Neuronal stem cell (in vitro differentiated cells): Measurements from ENCODE around the gene GFPT2.
A peak's percentile ranks its signal among the peaks of the same experiment; 100 is the strongest.

Experiments
- DNase-seq: peaks from one replicate; pipeline ENCODE4 v3.0.0-alpha.2; 2013; ENCODE audit warnings: low spot score
- H2AFZ ChIP-seq: one replicate; pipeline ENCODE4 v1.6.1; 2013; ENCODE audit warnings: mild to moderate bottlenecking, low read length, inconsistent platforms
- H2AK5ac ChIP-seq: 2 replicates; pipeline ENCODE4 v1.6.1; 2013; ENCODE audit warnings: low read depth, mild to moderate bottlenecking, inconsistent platforms, low read length, moderate library complexity, mixed read lengths
- H2BK120ac ChIP-seq: 2 replicates; pipeline ENCODE4 v1.6.1; 2013; ENCODE audit warnings: low read depth, mild to moderate bottlenecking, inconsistent platforms, low read length, moderate library complexity, mixed read lengths
- H2BK12ac ChIP-seq: one replicate; pipeline ENCODE4 v1.6.1; 2013; ENCODE audit warnings: low read length, inconsistent platforms
- H2BK15ac ChIP-seq: 2 replicates; pipeline ENCODE4 v1.6.1; 2013; ENCODE audit warnings: mild to moderate bottlenecking, low read length, inconsistent platforms, mixed read lengths
- H2BK5ac ChIP-seq: one replicate; pipeline ENCODE4 v1.6.1; 2013; ENCODE audit warnings: inconsistent platforms, mild to moderate bottlenecking, low read length, moderate library complexity
- H3K14ac ChIP-seq: one replicate; pipeline ENCODE4 v1.6.1; 2013; ENCODE audit warnings: low read length, inconsistent platforms
- H3K18ac ChIP-seq: 2 replicates; pipeline ENCODE4 v1.6.1; 2013; ENCODE audit warnings: low read length, inconsistent platforms
- H3K23ac ChIP-seq: 2 replicates; pipeline ENCODE4 v1.6.1; 2013; ENCODE audit warnings: low read depth, mild to moderate bottlenecking, mixed read lengths, low read length, inconsistent platforms; ENCODE audit not compliant: poor library complexity
- H3K27ac ChIP-seq: replicated peaks from 3 replicates; pipeline ENCODE4 v1.5.1; 2013; ENCODE audit warnings: low read length, inconsistent platforms
- H3K27me3 ChIP-seq, 3 experiments: 2 replicates each; pipeline ENCODE4 v1.6.1; 2013; ENCODE audit warnings: low read length in 3 of 3, mild to moderate bottlenecking in 2 of 3, inconsistent platforms in 1 of 3, low read depth in 1 of 3, mixed read lengths in 1 of 3, moderate library complexity in 1 of 3; ENCODE audit not compliant: control insufficient read depth in 3 of 3, insufficient read depth in 3 of 3
- H3K36me3 ChIP-seq, 2 donors: replicated peaks in 1 of 2; 2 replicates each; pipeline ENCODE4 v1.6.1; 2013; ENCODE audit warnings: low read length in 2 of 2; ENCODE audit not compliant: control insufficient read depth in 2 of 2, insufficient read depth in 2 of 2
- H3K4ac ChIP-seq: 2 replicates; pipeline ENCODE4 v1.6.1; 2013; ENCODE audit warnings: inconsistent platforms, mild to moderate bottlenecking, low read length, moderate library complexity
- H3K4me1 ChIP-seq, 2 donors: 1 replicate in 1 of 2; 2 replicates in 1 of 2; pipeline ENCODE4 v1.6.1; 2013; ENCODE audit warnings: low read length in 2 of 2, low read depth in 1 of 2; ENCODE audit not compliant: control insufficient read depth in 2 of 2, insufficient read depth in 1 of 2
- H3K4me2 ChIP-seq: one replicate; pipeline ENCODE4 v1.6.1; 2013; ENCODE audit warnings: mild to moderate bottlenecking, low read length, inconsistent platforms; ENCODE audit not compliant: insufficient read depth, poor library complexity, severe bottlenecking
- H3K4me3 ChIP-seq, 2 donors: 2 replicates each; pipeline ENCODE4 v1.5.1; 2013; ENCODE audit warnings: low read length in 2 of 2, mild to moderate bottlenecking in 2 of 2, inconsistent platforms in 1 of 2, moderate library complexity in 1 of 2
- H3K79me1 ChIP-seq: one replicate; pipeline ENCODE4 v1.6.1; 2013; ENCODE audit warnings: low read depth, mild to moderate bottlenecking, inconsistent platforms, low read length, moderate library complexity
- H3K9ac ChIP-seq: one replicate; pipeline ENCODE4 v1.6.1; 2013; ENCODE audit warnings: mild to moderate bottlenecking, low read depth, low read length, inconsistent platforms; ENCODE audit not compliant: poor library complexity
- H3K9me3 ChIP-seq, 2 donors: replicated peaks in 1 of 2; 2 replicates each; pipeline versions ENCODE3 to v1.6.1; 2013; ENCODE audit warnings: low read length in 2 of 2, mild to moderate bottlenecking in 2 of 2, inconsistent platforms in 1 of 2, low read depth in 1 of 2, mixed read lengths in 1 of 2, moderate library complexity in 1 of 2; ENCODE audit not compliant: control insufficient read depth in 2 of 2, insufficient read depth in 1 of 2
- H4K8ac ChIP-seq: one replicate; pipeline ENCODE4 v1.6.1; 2013; ENCODE audit warnings: low read depth, mild to moderate bottlenecking, inconsistent platforms, low read length, moderate library complexity
- H4K91ac ChIP-seq: one replicate; pipeline ENCODE4 v1.6.1; 2013; ENCODE audit warnings: low read length, low read depth, mild to moderate bottlenecking, inconsistent platforms; ENCODE audit not compliant: poor library complexity
- WGBS, 2 donors: extraction: QIAGEN DNeasy Blood & Tissue Kit; methylation state at CpG; one replicate each; pipeline ENCODE4 v1.1.7; 2013; ENCODE audit warnings: missing lambda C conversion rate in 2 of 2, mixed read lengths in 1 of 2; ENCODE audit not compliant: insufficient read length in 2 of 2, insufficient replicate concordance in 1 of 2; ENCODE audit errors: extremely low coverage in 2 of 2; 5-methylcytosine and 5-hydroxymethylcytosine counted together

The GFPT2 gene

GRCh38 chr5:180399401-180400215 is 46.5 kb upstream of the GFPT2 start:
- Histone ChIP-seq H3K27me3 (peaks cover 0 to 5% (median 0%) of the 10 kb centered on the region in 3 experiments), H3K14ac (no peak overlapping the region), H3K4me3 (no peak overlapping the region), H3K27ac (no peak overlapping the region), H4K8ac (no peak overlapping the region), H3K4me2 (no peak overlapping the region), H3K23ac (no peak overlapping the region), H3K9ac (no peak overlapping the region), H2BK15ac (no peak overlapping the region), H3K9me3 (peaks cover 0 to 3% of the 10 kb centered on the region in 2 donors), H3K18ac (peak overlapping the region; percentile 55), H3K4ac (no peak overlapping the region), H2BK5ac (no peak overlapping the region), H3K79me1 (no peaks in the 10 kb centered on the region), H3K4me1 (no peaks in the 10 kb centered on the region), H2AFZ (no peak overlapping the region), H3K36me3 (no peaks in the 10 kb centered on the region), H4K91ac (no peak overlapping the region), H2BK120ac (no peak overlapping the region), H2BK12ac (no peak overlapping the region), H2AK5ac (peak overlapping the region; percentile 7)
- no CpG with 5 or more reads among the region's 20 CpGs for WGBS, 2 donors
- DNase-seq = no peak

GRCh38 chr5:180396926-180397325 is 43.8 kb upstream of the GFPT2 start:
- Histone ChIP-seq H3K79me1 (no peaks in the 10 kb centered on the region), H4K91ac (no peak overlapping the region), H2AK5ac (no peak overlapping the region), H2BK5ac (no peak overlapping the region), H2AFZ (no peak overlapping the region), H3K4ac (no peak overlapping the region), H3K4me3 (no peak overlapping the region), H3K27ac (no peak overlapping the region), H3K4me2 (no peak overlapping the region), H3K14ac (no peak overlapping the region), H2BK15ac (no peak overlapping the region), H2BK120ac (no peak overlapping the region), H3K23ac (no peak overlapping the region), H3K18ac (no peak overlapping the region), H2BK12ac (no peak overlapping the region), H4K8ac (no peak overlapping the region), H3K27me3 (peaks cover 0 to 5% (median 0%) of the 10 kb centered on the region in 3 experiments), H3K9me3 (peaks cover 0 to 3% of the 10 kb centered on the region in 2 donors), H3K9ac (no peak overlapping the region), H3K4me1 (no peaks in the 10 kb centered on the region), H3K36me3 (no peaks in the 10 kb centered on the region)
- no peak for DNase-seq
- no CpG with 5 or more reads among the region's 12 CpGs for WGBS, 2 donors

- Histone ChIP-seq H4K91ac (no peak overlapping the region), H3K4me3 (no peak overlapping the region), H2BK120ac (no peak overlapping the region), H2BK15ac (no peak overlapping the region), H3K79me1 (no peaks in the 10 kb centered on the region), H3K4me1 (no peaks in the 10 kb centered on the region), H3K27ac (no peak overlapping the region), H2BK12ac (no peak overlapping the region), H2AK5ac (no peak overlapping the region), H3K4ac (no peak overlapping the region), H3K23ac (no peak overlapping the region), H3K4me2 (no peak overlapping the region), H3K9ac (no peak overlapping the region), H3K9me3 (no peaks in the 10 kb centered on the region), H3K36me3 (no peaks in the 10 kb centered on the region), H3K27me3 (peaks cover 0 to 5% (median 0%) of the 10 kb centered on the region in 3 experiments), H3K14ac (no peak overlapping the region), H4K8ac (no peak overlapping the region), H2BK5ac (no peak overlapping the region), H3K18ac (no peak overlapping the region), H2AFZ (peak overlapping the region; percentile 35)
- no CpG with 5 or more reads among the region's 16 CpGs for WGBS, 2 donors
- DNase-seq = no peak
Measured at GRCh38 chr5:180395540-180396274, 42.6 kb upstream of the GFPT2 start.

- Histone ChIP-seq H2BK5ac (no peak overlapping the region), H3K4me2 (no peak overlapping the region), H3K27me3 (peaks cover 0 to 8% (median 0%) of the 10 kb centered on the region in 3 experiments), H3K9ac (no peak overlapping the region), H3K4me3 (no peak overlapping the region), H3K27ac (no peak overlapping the region), H4K8ac (no peak overlapping the region), H3K4me1 (no peaks in the 10 kb centered on the region), H3K18ac (peak overlapping the region; percentile 71), H3K9me3 (no peaks in the 10 kb centered on the region), H3K4ac (peak overlapping the region; percentile 37), H4K91ac (no peak overlapping the region), H2BK12ac (no peak overlapping the region), H2BK120ac (no peak overlapping the region), H3K79me1 (no peaks in the 10 kb centered on the region), H3K23ac (no peak overlapping the region), H3K36me3 (no peaks in the 10 kb centered on the region), H2AFZ (no peak overlapping the region), H3K14ac (peak overlapping the region; percentile 31), H2BK15ac (no peak overlapping the region), H2AK5ac (peak overlapping the region; percentile 81)
- WGBS, 2 donors = no CpG with 5 or more reads among the region's 13 CpGs
- no peak for DNase-seq
Measured at GRCh38 chr5:180394031-180394636, 41.0 kb upstream of the GFPT2 start.
